Measurements from ENCODE around the gene G0S2.
"Not testable (repeated sequence)": the region's sequence is repeated elsewhere in the genome, so short reads cannot be mapped to it uniquely, and the experiment has no call there.

G0S2 gene

DNA sequence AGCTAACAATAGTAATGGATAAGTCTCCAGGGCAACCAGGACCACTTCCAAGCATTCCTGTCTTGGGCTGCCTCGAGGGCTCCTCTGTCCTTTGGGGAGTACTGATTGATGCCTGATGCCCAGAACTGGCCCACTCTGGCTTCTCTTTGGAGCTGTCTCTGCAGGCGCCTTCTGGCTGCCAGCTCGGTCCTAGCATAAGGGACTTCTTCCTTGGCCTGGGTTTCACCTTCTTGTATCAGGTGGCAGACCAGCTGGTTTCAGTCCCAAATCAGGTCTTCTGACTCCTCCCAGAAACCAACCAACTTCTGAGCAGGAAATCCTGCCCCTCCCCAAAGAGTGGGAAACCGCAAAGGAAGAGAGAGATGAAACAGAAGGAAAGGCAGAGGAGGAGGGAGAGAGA is 10.6 kb downstream of the G0S2 start:
- FAIRE-seq, result no peak

DNA sequence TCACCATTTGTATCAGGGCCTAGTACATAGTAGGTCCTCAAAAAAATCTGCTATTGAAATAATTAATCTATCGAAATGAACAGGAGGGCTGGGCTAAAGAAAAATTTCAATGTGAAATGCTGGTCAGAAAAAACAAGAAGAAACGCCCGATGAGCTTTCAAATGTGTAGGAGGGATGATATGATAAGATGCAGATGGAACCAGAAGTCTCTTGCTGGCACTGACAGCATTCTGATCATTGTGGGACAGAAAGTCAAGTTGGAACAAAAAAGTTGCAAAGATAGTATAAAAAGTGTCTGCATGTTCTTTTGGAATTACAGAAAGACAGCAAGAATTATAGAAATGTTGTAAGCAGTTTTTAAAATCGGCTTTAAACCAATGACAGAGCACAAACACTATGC is 11.1 kb downstream of the G0S2 start:
- no peak for FAIRE-seq

DNA sequence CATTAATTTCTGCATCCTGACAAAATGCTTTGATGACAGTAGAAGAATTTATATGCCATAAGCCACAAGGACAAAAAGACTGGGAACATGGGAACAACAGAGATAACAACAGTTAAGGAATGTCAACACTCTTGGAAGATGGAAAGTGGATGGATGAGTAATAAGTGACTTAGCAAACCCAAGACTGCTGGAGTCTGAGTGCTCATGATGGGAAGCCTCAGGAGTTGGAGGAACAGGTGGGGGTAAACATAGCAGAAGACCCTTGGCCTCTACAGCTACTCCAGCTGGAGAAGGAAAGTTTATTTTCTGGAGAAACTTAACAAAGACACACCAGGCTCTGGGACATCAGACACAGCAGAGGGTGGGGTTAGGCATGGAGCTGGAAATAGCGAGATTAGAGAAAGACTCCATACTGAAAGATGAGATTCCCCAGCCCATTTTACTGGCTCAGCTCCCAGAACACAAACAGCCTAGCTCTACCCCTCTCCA is 13.6 kb downstream of the G0S2 start:
- FAIRE-seq, result no peak

DNA sequence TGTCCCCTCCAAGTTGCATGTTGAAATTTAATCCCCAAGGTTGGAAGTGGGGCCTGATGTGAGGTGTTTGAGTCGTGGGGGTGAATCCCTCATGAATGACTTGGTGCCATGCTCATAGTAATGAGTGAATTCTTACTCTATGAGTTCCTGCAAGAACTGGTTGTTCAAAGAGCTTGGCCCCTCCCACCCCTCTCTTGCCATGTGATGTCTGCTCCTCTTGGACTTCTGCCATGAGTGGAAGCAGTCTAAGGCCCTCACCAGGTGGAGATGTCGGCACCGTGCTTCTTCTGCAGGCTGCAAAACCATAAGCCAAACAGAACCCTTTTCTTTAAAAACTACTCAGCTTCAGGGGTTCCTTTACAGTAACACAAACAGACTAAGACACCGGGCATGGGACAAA is 14.3 kb downstream of the G0S2 start:
- FAIRE-seq, result no peak

DNA sequence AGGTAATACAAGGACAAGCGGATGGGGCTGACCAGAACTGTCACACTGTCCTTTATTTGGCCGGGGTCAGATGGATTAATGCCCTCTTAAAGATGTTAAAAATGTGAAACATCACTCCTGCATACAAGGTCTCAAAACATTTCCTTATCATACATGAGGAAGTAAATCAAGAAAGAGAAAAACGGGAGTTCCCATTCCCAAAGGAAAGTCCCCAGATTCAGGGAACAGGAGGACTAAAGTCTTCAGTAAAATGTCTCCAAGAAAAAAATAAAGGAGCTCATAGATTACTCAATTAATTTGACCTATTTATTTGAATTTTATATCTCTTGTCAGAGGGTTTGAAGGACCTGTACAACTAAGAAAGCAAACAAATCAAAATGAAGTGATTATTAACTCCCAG is 16.0 kb downstream of the G0S2 start:
- FAIRE-seq, result no peak

DNA sequence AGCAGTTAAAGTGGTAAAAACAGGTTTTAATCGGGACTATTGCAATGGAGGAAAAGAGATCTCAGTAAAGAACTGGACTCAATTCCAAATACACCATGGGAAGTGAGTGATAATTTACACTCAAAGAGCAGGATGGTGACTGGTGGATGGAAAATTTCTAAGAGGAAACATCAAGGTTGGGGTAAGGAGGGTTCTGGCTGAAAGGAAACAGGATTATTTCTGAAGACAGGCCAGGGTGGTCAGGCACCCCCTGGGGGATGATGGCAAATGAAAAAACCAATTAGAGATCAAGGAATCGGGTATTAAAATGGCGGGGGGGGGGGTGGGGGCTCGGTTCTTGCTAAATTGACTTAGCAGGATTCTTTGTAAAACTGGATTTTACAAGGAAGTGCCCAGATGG is 17.1 kb downstream of the G0S2 start:
- FAIRE-seq, result no peak

DNA sequence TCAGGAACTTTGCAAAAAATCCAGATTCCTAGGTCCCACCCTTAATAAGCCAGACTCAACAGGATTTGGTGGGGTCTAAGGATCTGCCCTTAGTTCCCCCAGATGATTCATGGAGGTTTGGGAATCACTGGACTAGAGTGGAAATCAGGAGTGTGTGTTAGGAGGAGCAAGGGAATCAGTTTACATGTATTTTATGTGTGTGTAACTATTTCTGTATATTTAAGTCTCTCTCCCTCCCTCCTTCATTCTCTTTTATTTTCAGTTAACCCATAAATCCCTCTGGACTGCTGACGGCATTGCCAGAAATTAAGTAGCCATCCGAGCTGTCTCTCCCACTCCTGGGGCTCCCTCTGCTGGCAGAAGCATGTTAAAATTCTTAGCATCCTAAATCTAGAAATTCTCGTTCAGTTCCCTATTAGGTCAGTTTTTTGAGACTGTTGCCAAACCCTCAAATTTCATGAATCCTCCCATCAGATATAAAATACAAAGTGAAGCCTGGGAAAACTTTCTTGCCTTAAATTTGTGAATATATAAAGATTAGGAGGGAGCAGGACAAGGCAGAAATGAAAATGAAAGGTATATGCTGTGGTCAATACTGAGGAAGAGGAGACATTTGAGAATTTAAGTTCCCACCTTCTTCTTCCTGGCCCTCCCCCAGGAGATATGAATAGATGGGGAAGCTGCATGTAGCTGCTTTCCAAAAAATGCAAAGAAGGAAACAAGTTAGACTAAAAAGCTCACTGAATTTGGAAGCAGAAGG is 17.7 kb downstream of the G0S2 start:
- peak; percentile 92 for FAIRE-seq

DNA sequence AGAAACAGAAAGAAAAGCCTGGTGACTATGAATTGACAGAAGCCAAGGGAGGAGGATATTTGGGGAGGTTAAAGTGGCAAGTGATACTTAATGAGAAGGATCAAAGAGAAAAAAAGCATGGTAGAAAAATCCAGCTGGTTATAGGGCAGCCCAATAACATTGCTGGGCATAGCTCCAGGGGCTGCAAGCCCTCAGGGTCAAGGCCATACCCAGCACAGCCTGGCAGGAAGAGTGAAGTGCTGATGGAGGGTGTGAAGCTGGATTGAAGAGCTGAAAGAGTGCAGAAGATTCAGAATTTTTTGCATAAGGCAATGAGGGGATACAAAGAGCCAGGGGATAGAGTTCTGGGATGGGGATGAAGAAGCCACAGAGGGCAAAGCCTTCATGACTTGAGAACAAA is 21.5 kb downstream of the G0S2 start:
- FAIRE-seq, result no peak

DNA sequence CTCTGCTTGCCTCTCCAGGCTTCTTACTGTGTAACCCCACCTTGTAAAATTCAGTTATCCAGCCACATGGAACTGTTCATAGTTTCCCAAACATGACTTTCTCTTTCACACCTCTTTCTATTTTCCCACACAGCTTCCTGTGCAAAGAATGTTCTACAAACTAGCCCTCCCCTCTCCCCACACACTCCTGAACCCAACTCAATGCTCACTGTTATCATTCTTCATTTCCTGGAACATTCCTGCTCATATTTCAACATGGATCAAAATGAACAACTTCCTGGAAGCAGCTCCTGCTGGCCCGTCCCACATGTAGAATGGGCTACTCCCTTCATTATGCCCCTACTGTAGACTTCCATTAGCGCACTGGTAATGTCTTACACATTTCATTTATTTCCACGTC is 21.9 kb downstream of the G0S2 start:
- FAIRE-seq, result no peak

DNA sequence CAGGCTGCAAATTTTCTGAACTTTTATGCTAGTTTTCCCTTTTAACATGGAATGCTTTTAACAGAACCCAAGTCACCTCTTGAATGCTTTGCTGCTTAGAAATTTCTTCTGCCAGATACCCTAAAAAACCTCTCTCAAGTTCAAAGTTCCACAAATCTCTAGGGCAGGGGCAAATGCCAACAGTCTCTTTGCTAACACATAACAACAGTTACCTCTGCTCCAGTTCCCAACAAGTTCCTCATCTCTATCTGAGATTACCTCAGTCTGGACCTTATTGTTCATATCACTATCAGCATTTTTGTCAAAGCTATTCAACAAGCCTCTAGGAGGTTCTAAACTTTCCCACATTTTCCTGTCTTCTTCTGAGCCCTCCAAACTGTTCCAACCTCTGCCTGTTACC is 25.5 kb downstream of the G0S2 start:
- FAIRE-seq, result not testable (repeated sequence)

DNA sequence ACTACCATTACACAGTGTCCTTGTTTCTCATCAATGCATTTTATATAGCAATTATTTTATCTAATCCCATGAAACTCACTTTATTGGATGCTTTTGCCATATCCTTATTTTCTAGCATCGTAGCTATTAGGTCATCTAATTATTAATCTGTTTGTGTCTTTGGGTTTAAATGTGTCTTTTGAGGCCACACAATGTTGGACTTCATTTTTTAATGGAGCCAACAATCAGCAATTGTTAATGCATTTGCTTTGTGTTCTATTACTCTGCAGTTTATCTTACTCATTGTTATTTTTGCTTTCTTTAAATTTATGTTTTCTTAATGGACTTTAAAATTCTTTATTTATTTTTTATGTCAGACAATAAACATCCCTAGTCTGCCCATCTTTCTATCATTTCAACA is 27.6 kb downstream of the G0S2 start:
- FAIRE-seq, result no peak

DNA sequence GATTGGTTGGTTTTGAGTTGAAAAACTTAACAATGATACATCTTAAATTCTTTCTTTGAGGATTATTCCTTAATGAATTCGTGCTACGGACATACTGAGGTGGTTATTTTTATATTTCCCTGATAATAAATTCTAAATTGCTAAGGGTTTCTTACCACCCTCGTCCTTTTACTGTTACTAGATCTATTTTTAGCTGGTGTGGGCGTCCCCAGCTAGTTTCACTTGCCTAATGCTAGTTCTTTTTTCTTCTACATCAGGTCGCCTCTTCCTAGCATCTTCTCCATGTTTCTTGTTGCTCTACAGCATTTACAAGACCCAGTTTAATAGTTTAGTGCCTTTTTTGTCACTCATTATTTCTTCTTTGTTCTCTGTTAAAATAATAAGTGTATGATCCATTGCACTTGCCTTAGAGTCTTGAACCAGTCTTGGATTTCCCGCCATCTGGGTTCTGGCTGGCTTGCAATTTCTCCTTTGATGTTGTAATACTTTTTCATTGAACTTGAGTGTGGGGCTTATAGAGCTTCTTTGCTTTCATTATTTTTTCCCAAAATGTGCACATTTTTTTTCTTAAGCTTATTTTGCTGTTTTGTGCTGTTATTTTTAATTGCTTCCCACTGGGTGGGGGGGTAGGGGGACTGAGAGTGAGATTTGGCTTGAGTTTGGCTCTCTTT is 28.8 kb downstream of the G0S2 start:
- no peak for FAIRE-seq

DNA sequence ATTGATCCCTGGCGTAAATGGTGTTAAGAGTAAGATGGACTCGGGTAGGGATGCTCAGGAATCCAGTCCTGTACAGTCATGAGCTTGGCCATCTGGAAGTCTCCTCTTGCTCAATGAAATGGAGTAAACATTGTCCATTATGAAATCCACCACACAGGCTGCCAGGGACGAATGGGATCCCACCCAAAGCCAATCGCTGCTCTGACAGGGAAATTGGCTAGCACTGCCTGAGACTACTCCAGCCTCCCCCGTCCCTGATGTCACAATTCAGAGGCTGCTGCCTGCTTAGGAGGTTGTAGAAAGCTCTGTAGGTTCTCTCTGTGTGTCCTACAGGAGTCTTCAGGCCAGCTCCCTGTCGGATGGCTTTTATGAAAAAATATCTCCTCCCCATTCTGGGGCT is 29.4 kb downstream of the G0S2 start, which contains the start of gene HSD11B1:
Gene HSD11B1, plus strand, starts transcription at position 263 of the 400 bp plus-strand sequence. Its CDS starts 97 bp downstream, at position 360.
- FAIRE-seq, result no peak

DNA sequence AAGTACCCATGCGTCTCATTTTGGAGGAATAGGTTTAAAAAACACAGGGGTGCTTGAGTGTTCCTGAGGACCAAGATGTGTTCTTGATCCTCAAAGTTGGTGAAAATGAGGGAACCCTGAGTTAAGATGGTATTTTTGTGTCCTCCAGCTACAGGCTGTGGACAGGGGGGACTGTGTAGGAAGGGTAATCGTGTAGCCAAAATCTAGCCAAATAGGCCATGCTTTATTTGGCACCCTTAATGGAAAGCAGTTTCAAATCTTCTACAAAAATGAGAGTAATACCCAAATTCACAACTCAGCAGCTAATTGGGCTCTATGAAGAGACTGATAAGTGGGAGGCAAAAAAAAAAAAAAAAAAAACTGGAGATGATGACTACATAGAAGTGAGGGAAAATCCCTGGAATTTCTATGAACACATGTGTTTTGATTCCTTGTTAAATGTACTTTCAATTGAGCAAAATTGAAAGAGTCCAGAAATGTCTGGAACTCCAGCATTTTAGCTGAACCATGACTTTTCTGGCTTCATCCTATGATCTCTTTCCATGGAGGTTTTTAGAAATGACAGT is 29.9 kb downstream of the G0S2 start:
- FAIRE-seq, result no peak

DNA sequence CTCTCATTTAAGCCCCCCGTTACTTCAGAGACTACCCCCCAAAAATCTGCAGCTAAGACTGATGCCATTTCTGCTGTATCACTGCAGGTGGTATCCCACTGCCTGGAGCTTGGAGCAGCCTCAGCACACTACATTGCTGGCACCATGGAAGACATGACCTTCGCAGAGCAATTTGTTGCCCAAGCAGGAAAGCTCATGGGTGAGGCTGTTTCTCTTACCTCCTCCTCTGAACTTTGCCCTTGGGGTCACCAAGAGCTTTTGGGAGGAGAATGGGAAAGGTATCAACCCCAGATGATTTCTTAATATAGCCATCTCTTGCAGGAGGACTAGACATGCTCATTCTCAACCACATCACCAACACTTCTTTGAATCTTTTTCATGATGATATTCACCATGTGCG is 31.4 kb downstream of the G0S2 start:
- no peak for FAIRE-seq

DNA sequence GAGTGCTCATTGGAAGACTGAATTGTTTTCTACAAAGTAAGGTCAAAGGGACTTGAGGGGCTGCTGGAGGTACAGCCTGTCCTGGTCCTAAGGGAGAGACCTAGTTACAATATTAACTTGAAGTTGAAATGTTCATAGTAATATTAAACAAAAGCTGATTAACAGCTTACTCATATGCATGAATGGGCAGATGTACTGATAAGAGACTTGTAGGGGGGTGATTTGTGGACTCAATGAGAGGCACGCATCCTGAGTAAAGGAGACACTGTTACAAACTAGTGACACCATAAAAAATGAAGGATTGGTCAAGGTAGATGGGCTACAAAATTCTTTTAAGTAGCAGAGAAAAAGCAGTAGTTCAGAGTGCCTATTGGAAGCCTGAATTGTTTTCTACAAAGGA is 32.1 kb downstream of the G0S2 start:
- no peak for FAIRE-seq

DNA sequence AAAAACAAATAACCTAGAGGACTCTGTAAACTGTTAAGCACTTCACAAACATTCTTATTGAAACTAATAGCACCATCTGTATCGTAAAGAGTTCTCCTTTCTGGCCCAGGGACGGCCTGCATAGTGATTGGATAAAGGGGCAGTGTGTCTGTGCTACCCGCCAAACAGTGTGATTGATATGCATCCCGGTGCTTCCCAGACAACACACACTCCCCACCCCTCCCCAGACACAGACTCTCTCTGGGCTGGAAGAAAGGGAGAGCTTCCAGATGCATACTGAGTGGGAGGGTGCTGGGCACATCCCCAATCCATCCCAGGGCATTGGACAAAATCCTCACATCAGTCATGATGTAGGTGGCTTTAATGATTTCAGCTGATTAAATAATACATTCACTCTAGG is 33.1 kb downstream of the G0S2 start:
- FAIRE-seq, result no peak

DNA sequence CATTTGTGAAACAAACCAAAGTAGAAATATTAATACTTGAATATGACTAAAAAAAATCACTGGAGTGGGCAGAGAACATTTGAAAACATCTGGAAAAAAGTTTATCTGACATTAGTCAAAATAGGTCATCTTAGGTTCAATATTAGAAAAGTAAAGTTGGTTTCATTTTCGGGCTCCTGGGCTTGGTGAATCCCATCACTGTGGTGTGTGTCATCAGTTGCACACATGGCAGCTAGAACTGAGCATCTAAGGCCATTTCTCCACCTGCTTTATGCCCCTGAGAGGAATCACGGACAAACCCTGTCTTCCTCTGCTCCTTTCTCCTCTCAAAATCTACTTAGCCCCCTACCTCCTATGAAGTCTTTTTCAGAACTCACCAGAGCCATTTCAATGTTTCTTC is 34.9 kb downstream of the G0S2 start:
- FAIRE-seq, result no peak

DNA sequence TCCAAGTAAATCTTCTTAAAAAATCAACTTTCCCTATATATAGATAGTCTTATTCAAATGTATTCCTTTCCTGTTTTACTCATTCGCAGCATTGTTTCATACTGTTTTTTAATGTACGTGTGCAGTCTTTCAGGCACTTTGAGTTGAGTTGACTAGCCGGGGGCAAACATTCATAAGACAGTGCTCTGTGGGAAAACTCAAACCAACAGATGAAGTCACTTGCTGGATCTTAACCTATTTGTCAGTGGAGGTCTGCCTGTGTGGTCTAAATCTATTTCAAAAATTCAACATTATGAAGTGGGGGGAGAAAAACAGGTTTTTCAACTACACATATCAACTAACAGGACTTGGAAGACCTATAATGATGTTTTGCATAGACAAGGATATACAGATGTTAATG is 35.6 kb downstream of the G0S2 start:
- FAIRE-seq, result no peak

DNA sequence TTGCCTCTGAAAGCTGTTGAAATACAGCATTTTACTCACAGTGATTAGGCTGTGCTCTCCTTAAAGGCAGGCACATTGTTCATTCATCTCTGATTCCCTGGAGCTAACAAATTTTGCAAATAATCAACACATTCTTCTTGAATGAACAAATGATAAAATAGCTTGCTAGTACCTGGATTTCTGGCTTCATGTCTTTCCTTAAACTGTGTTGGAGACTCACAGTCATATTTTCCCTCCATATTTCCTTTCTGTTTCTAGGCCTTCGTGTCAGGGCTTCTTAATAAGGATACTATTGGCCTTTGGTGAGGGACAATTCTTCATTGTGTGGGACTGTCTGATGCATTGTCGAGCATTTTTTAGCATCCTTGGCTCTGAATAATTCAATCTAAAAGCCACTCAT is 39.1 kb downstream of the G0S2 start:
- FAIRE-seq, result no peak

DNA sequence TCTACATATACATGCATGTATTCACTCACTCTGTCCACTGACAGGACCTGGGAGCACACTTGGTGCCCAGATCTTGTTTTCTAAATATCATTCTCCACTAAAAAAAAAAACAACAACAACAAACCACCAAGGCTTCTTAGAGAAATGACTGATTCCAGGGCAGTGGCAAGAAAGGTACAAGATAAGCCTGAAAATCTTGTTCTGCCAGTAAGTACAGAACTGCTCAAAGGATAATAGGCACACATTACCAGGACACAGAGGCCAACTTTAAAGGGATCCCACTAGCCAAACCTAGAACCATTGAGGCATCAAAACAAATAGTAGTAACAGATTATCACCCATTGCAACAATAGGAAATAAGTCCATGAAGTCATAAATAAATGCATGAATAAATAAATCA is 40.1 kb downstream of the G0S2 start:
- FAIRE-seq, result no peak

DNA sequence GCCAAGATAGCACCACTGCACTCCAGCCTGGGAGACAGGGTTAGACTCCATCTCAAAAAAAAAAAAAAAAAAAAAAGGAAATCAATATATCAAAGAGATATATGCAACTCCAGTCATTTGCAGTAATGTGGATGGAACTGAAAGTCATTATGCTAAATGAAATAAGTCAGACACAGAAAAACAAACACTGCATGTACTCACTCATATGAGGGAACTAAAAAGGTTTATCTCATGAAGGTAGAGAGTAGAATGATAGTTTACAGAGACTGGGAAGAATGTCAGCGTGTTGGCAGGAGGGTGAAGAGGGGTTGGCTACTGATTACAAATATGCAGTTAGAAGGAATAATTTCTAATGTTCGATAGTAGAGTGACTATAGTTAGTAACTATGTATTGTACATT is 42.6 kb downstream of the G0S2 start:
- FAIRE-seq, result no peak

DNA sequence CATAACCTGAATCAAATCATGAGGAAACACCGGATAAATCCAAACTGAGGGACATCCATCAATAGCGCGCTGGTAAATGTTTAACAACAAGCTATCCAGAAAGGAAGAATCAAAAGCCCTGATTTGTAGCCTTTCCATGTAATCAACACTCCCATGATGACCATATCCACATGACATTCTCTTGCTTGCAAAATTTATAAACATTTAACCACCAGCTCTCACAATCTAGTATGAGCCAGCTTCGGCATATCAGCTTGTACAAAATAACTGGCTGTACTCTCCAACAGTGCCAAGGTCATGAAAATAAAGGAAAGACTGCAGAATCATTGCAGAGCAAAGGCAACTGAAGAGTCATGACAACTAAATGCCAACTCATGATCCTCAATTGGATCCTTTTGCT is 45.1 kb downstream of the G0S2 start:
- FAIRE-seq, result no peak

DNA sequence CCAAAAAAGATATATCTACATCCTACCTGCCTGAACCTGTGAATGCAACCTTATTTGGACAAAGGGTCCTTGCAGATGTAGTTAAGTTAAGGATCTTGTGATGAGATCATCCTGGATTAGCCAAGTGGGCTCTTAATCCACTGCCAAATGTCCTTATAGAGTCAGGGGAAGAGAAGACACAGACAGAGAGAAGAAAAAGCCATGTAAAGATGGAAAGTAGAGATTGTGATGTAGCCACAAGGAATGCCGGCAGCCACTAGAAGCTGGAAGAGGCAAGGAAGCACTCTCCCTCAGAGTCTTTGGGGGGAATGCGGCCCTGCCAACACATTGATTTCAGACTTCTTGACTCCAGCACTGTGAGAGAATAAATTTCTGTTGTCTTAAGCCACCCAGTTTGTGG is 45.6 kb downstream of the G0S2 start:
- no peak for FAIRE-seq

Data from TTC549 (cell line).